CD1c-positive myeloid dendritic cell (primary cell): ENCODE data around the gene ZSCAN32.

Experiments used
- DNase-seq: peaks from one replicate; pipeline ENCODE4 v3.0.0-alpha.2; 2016; ENCODE audit errors: extremely low spot score

The ZSCAN32 gene

DNA sequence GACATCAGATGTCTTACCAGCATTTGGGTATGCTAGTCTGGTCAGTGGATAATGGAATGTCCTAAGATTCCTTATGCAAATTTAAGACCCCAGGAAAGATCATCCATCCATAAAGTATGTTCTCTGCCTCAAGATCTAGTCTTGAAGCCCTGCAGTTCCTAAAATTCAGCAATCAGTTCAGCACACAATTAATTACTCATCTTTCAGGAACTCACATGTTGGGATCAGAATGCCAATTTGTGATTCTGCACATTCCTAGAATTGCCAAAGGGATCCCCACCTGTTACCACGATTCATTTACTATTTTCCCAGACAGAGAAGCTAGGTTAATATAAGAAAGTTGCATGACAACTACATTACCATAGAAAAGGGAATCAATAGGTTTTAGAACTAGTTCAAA is 41.9 kb downstream of the ZSCAN32 start:
- no peak for DNase-seq

DNA sequence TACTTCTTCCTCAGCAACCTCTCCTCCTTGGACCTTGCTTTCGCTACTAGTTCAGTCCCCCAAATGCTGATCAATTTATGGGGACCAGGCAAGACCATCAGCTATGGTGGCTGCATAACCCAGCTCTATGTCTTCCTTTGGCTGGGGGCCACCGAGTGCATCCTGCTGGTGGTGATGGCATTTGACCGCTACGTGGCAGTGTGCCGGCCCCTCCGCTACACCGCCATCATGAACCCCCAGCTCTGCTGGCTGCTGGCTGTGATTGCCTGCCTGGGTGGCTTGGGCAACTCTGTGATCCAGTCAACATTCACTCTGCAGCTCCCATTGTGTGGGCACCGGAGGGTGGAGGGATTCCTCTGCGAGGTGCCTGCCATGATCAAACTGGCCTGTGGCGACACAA is 44.7 kb downstream of the ZSCAN32 start:
- DNase-seq = no peak

DNA sequence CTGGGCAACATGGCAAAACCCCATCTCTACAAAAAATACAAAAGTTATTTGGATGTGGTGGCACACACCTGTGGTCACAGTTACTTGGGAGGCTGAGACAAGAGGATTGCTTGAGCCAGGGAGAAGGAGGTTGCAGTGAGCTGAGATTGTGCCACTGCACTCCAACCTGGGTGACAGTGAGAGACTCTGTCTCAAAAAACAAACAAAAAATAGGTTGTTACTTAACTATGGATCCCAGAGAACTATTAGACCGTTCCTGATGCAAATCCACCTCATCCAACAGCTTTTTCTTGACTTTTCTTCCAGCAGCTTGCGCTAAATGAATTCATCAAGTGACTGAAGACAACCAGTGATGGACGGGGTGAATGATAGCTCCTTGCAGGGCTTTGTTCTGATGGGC is 45.2 kb downstream of the ZSCAN32 start, which contains the start of gene OR2C1:
TSS of gene OR2C1 (plus strand) at position 301 of the 400 bp plus-strand sequence. CDS start at position 353, 52 bp downstream.
- DNase-seq = no peak

DNA sequence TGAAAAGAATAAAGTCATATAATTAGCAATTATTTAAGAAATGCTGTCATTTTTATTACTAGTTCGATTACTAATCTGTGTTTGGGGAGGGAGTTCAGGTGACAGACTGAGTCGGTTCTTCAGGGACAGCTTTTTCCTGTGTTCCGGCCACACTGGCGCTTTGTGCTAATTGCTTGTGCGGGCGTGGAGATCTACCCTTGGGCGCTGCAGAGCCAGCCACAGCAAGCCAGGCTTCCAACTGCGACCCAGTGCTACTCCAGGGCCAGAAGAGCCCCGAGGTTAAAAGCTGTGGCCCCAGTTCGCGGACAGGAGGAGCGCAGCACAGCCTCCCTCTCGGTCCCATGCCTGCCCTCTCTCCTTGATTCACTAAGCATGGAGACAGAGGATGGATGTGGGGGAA is 51.6 kb downstream of the ZSCAN32 start:
- DNase-seq = no peak

DNA sequence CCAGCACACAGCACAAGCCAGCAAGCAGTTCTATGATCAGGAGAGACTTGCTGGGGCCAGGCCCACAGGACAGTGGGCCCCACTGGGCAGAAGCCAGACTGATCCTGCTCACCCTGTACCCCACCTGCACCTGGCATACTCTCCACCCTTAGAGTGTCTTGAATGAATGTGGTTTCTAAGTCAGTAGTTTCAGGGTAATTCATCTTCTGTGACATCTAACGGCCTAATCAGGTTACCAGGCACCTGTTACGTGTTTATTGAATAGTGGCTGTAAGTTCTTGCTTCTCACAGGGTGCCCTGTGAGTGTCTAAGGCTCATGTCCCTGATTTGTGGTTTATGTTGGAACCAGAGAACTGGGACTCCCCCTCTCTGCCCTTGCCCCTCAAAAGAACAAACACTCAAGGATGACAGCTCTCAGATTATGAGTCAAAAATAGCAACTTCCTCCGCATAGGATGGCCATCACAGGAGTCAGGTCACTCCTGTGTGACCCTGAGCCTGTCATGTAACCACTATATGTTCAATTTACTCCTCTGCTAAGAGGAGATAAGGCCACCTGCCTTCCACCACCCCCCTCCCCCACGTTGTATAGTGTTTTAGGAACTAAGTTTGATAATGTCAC is 52.1 kb downstream of the ZSCAN32 start:
- no peak for DNase-seq

DNA sequence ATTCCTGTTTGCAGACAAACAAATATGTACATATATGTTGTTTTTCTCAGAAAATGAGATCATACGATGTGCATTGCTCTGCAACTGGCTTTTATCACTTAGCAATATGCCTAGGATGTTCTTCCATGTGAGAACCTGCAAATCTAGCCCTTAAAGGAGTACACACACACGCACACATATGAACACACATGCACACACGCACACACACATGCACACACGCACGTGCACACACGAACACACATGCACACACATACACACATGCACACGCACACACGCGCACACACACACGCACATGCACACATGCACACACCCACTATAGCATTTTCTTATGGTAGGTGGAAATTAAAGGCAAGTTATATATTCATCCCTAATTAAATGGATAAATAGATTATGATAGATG is 53.2 kb downstream of the ZSCAN32 start:
- no peak for DNase-seq

DNA sequence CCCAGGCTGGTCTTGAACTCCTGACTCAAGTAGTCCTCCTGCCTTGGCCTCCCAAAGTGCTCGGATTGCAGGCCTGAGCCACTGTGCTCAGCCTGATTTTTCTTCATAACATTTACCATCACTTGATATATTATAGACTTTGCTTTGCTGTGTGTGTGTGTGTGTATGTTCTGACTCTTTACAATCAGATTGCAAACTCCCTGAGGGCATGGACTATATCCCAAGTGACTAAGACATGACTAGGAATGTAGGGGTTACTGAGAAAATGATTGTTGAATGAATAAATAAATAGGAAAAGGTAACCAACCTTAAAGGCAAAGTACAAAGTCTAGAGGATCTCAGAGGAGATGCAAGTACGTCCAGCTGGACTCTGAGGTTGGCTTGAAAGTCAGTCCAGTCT is 54.8 kb downstream of the ZSCAN32 start:
- DNase-seq = no peak
